A549 (cell line): Measurements from ENCODE around the gene MME. TPM values are rescaled to one million over a fixed set of nuclear protein-coding genes. Genes with fewer than 3 reads are reported as not detected.

Source experiments
- ATAC-seq, 2 experiments: fragments of 200-7000 bp in 1 of 2; fragments of >200 bp in 1 of 2; cut with Nextera tagmentation in 1 of 2; cut with Tn5 transposase in 1 of 2; 3 replicates each; pipeline versions ENCODE4 v1.8.0 to v1.9.1; 2018 to 2020; ENCODE audit warnings: mild to moderate bottlenecking in 1 of 2, moderate library complexity in 1 of 2
- CTCF ChIA-PET: fragments of 300-600 bp; sonication (Branson Sonifier 250); formaldehyde crosslinking; extraction: SDS; loops from one replicate; lab custom pipeline; 2021; ENCODE audit warnings: antibody characterized with exemption, inconsistent platforms; lab: Yijun Ruan, JAX
- POLR2A ChIA-PET: fragments of 350-600 bp; formaldehyde crosslinking; extraction: SDS; loops from one replicate; lab custom pipeline; 2021; ENCODE audit warnings: antibody characterized with exemption, inconsistent platforms; lab: Yijun Ruan, JAX
- DNase-seq, 2 experiments: peaks; one replicate each; pipeline versions ENCODE4 v3.0.0 to v3.0.0-alpha.2; 2011 to 2016; ENCODE audit warnings: low read depth in 1 of 2, low spot score in 1 of 2
- FAIRE-seq: peaks from 2 replicates; lab custom pipeline; 2011; peaks lifted over from hg19 to GRCh38; lab: Jason Lieb, UNC
- H3K27ac ChIP-seq, 2 experiments: fragments of >200 bp; sonication (Bioruptor Twin); formaldehyde crosslinking; 3 replicates each; pipeline ENCODE4 v1.5.1; 2016 to 2017
- H3K4me1 ChIP-seq: fragments of >200 bp; sonication (Bioruptor Twin); formaldehyde crosslinking; 3 replicates; pipeline ENCODE4 v1.6.1; 2016
- H3K4me2 ChIP-seq: fragments of >200 bp; sonication (Bioruptor Twin); formaldehyde crosslinking; 3 replicates; pipeline ENCODE4 v1.6.1; 2016
- H3K4me3 ChIP-seq: fragments of >200 bp; sonication (Bioruptor Twin); formaldehyde crosslinking; 3 replicates; pipeline ENCODE4 v1.5.1; 2016
- H3K9me3 ChIP-seq: fragments of >200 bp; sonication (Bioruptor Twin); formaldehyde crosslinking; 3 replicates; pipeline ENCODE4 v1.6.1; 2016
- ATOH8 ChIP-seq: fragments of 250-450 bp; sonication (Bioruptor Pico); IDR thresholded peaks from 2 replicates; pipeline ENCODE4 v1.5.0; 2020; ENCODE audit warnings: low read depth, mild to moderate bottlenecking, moderate library complexity
- BCL3 ChIP-seq: fragments of >200 bp; sonication (Bioruptor Twin); formaldehyde crosslinking; IDR thresholded peaks from 3 replicates; pipeline ENCODE4 v1.6.1; 2016
- CTCF ChIP-seq: fragments of >200 bp; sonication (Bioruptor Twin); formaldehyde crosslinking; IDR thresholded peaks from 3 replicates; pipeline ENCODE4 v1.5.1; 2016
- EP300 ChIP-seq, 2 experiments: fragments of >200 bp; sonication (Bioruptor Twin); formaldehyde crosslinking; IDR thresholded peaks; 2 replicates in 1 of 2; 3 replicates in 1 of 2; pipeline ENCODE4 v1.6.1; 2016 to 2017
- FOXS1 ChIP-seq: fragments of 250-450 bp; sonication (Bioruptor Pico); IDR thresholded peaks from 2 replicates; pipeline ENCODE4 v1.5.0; 2020; ENCODE audit warnings: mild to moderate bottlenecking, moderate library complexity
- GATA3 ChIP-seq: IDR thresholded peaks from 2 replicates; pipeline ENCODE4 v1.6.1; 2012; ENCODE audit warnings: borderline replicate concordance
- HMGXB4 ChIP-seq: fragments of 250-450 bp; sonication (Bioruptor Pico); IDR thresholded peaks from 2 replicates; pipeline ENCODE4 v1.5.0; 2021; ENCODE audit warnings: mild to moderate bottlenecking, moderate library complexity, borderline replicate concordance
- HOXA7 ChIP-seq: fragments of 250-450 bp; sonication (Bioruptor Pico); IDR thresholded peaks from 2 replicates; pipeline ENCODE4 v1.5.0; 2020; ENCODE audit warnings: mild to moderate bottlenecking, moderate library complexity
- HOXB13 ChIP-seq: fragments of 250-450 bp; sonication (Bioruptor Pico); IDR thresholded peaks from 2 replicates; pipeline ENCODE4 v1.5.0; 2020; ENCODE audit warnings: low read depth, mild to moderate bottlenecking, moderate library complexity
- HOXB5 ChIP-seq: fragments of 250-450 bp; sonication (Bioruptor Pico); IDR thresholded peaks from 2 replicates; pipeline ENCODE4 v1.5.0; 2020; ENCODE audit warnings: mild to moderate bottlenecking, moderate library complexity
- NFE2L2 ChIP-seq: fragments of 150-350 bp; conservative IDR thresholded peaks from 2 replicates; pipeline ENCODE4 v1.6.1; 2014; ENCODE audit warnings: low read length
- NPAS2 ChIP-seq: fragments of 250-450 bp; sonication (Bioruptor Pico); IDR thresholded peaks from 2 replicates; pipeline ENCODE4 v1.8.0; 2022; ENCODE audit warnings: mild to moderate bottlenecking, moderate library complexity, borderline replicate concordance
- PHF8 ChIP-seq: fragments of 200-600 bp; sonication (generic); IDR thresholded peaks from 2 replicates; pipeline ENCODE4 v1.6.1; 2016; ENCODE audit warnings: low read depth, mild to moderate bottlenecking, antibody characterized with exemption, moderate library complexity, borderline replicate concordance
- RAD21 ChIP-seq, 2 experiments: fragments of >200 bp in 1 of 2; sonication (Bioruptor Twin) in 1 of 2; formaldehyde crosslinking in 1 of 2; IDR thresholded peaks in 1 of 2; conservative IDR thresholded peaks in 1 of 2; 2 replicates in 1 of 2; 3 replicates in 1 of 2; pipeline ENCODE4 v1.6.1; 2012 to 2018; ENCODE audit warnings: inconsistent platforms in 1 of 2
- RARB ChIP-seq: fragments of 250-450 bp; sonication (Bioruptor Pico); IDR thresholded peaks from 2 replicates; pipeline ENCODE4 v1.8.0; 2021; ENCODE audit warnings: mild to moderate bottlenecking, moderate library complexity
- REST ChIP-seq: fragments of 200-600 bp; sonication (generic); IDR thresholded peaks from 2 replicates; pipeline ENCODE4 v1.6.1; 2016; ENCODE audit warnings: antibody characterized with exemption, mild to moderate bottlenecking, moderate library complexity
- RFX5 ChIP-seq: fragments of 450-650 bp; IDR thresholded peaks from 2 replicates; pipeline ENCODE4 v1.7.1; 2014; ENCODE audit warnings: antibody characterized with exemption, mild to moderate bottlenecking, moderate library complexity
- SREBF2 ChIP-seq: fragments of 450-650 bp; IDR thresholded peaks from 2 replicates; pipeline ENCODE4 v1.6.1; 2014; ENCODE audit warnings: mild to moderate bottlenecking, moderate library complexity
- WGBS: methylation state at CpG from one replicate; pipeline ENCODE4 v1.1.6; 2017; ENCODE audit errors: missing lambda C conversion rate; 5-methylcytosine and 5-hydroxymethylcytosine counted together
- polyA plus RNA-seq, 4 experiments: library from polyadenylated mRNA; depleted of rRNA in 3 of 4; stranded (reverse); fragments of >200 nt; fragmentation: RNase III in 1 of 4; extraction: RNeasy Plus Mini Kit Qiagen cat#74134 plus additional on column Dnase treatment in 1 of 4; gene quantifications; 2 replicates in 3 of 4; 3 replicates in 1 of 4; pipeline ENCODE4 v1.2.3, GENCODE V29; 2011 to 2017

Gene MME
- polyA plus RNA-seq, 2 of the 4 experiments (the other 2 are of a cell fraction) = not detected

- Histone ChIP-seq H3K27ac (no peak overlapping the region), H3K4me3 (no peak overlapping the region), H3K9me3 (no peaks in the 10 kb centered on the region), H3K4me1 (no peaks in the 10 kb centered on the region), H3K4me2 (no peak overlapping the region)
- no peak for DNase-seq
- FAIRE-seq = no peak
- CTCF ChIA-PET = interaction anchor here (0.6 kb wide), 1 partner anchor 25 kb away, joined by 3 read pairs; no protein-coding TSS in a partner anchor
- TF ChIP-seq RAD21 (conservative IDR thresholded peaks at IDR 0.05 in 1 of 2, IDR thresholded peaks at IDR 0.05 in 1 of 2) = no peak
- no peak for TF ChIP-seq CTCF
- no peak for TF ChIP-seq EP300 (IDR thresholded peaks at IDR 0.05)
- TF ChIP-seq NFE2L2 = no peak
- TF ChIP-seq REST = no peak
- TF ChIP-seq NPAS2 (CRISPR knock-in tag) = no peak
- no peak for TF ChIP-seq HOXB13 (CRISPR knock-in tag)
- no peak for TF ChIP-seq PHF8
- TF ChIP-seq RFX5 = no peak
- TF ChIP-seq RARB (CRISPR knock-in tag) = no peak
- TF ChIP-seq GATA3 = no peak
- TF ChIP-seq ATOH8 = no peak
- no peak for TF ChIP-seq FOXS1
- no peak for TF ChIP-seq BCL3
- no peak for TF ChIP-seq HOXB5
- TF ChIP-seq SREBF2 = no peak
- no peak for TF ChIP-seq HMGXB4 (CRISPR knock-in tag)
- no peak for TF ChIP-seq HOXA7
- WGBS = 0% methylated on average over 2 of the region's 2 CpGs
- POLR2A ChIA-PET = no interaction called here
- no peak for ATAC-seq
Observed at GRCh38 chr3:155101398-155101797, 21.3 kb downstream of the MME start.
